OCI-LY7 (cell line): Measurements from ENCODE around the gene VPS37D.

Source experiments
- CTCF ChIP-seq: fragments of 200-600 bp; sonication (generic); conservative IDR thresholded peaks from 2 replicates; pipeline ENCODE4 v1.5.1; 2014; ENCODE audit warnings: mild to moderate bottlenecking, antibody characterized with exemption, low read length, moderate library complexity, mixed read lengths
- EZH2phosphoT487 ChIP-seq: fragments of 200-600 bp; sonication (generic); IDR thresholded peaks from 2 replicates; pipeline ENCODE4 v1.6.1; 2018; ENCODE audit warnings: low read depth, borderline replicate concordance, mild to moderate bottlenecking, mixed run types, antibody characterized with exemption, low read length, moderate library complexity, mixed read lengths

GRCh38 chr7:73718905-73719805, 51.5 kb downstream of the VPS37D start, which contains the start of gene STX1A:
- no peak for TF ChIP-seq CTCF
- no peak for TF ChIP-seq EZH2phosphoT487
